GM23248 (cell line): ENCODE data around the gene TRIOBP.

Source experiments
- EZH2 ChIP-seq: fragments of 200-600 bp; sonication (generic); IDR thresholded peaks from 2 replicates; pipeline ENCODE4 v1.6.1; 2018; ENCODE audit warnings: antibody characterized with exemption, mild to moderate bottlenecking; ENCODE audit not compliant: insufficient read depth, poor library complexity, severe bottlenecking
- EZH2phosphoT487 ChIP-seq: fragments of 200-600 bp; sonication (generic); IDR thresholded peaks from 2 replicates; pipeline ENCODE4 v1.6.1; 2018; ENCODE audit warnings: antibody characterized with exemption, moderate library complexity, mild to moderate bottlenecking, low read depth; ENCODE audit not compliant: insufficient read depth

- TF ChIP-seq EZH2phosphoT487: no peak
- TF ChIP-seq EZH2: no peak
Observed at GRCh38 chr22:37749226-37749625, 52.4 kb downstream of the TRIOBP start.
